22Rv1 (cell line): Measurements from ENCODE around the gene MAP4K4.

Experiments
- H3K27ac ChIP-seq: fragments of 450-650 bp; 2 replicates; pipeline ENCODE4 v1.5.1; 2017
- CTCF ChIP-seq: fragments of 450-650 bp; IDR thresholded peaks from 2 replicates; pipeline ENCODE4 v1.5.1; 2017; ENCODE audit warnings: mild to moderate bottlenecking
- ZFX ChIP-seq: fragments of 450-650 bp; IDR thresholded peaks from 2 replicates; pipeline ENCODE4 v1.6.1; 2017; ENCODE audit warnings: antibody characterized with exemption, borderline replicate concordance

MAP4K4 gene

DNA sequence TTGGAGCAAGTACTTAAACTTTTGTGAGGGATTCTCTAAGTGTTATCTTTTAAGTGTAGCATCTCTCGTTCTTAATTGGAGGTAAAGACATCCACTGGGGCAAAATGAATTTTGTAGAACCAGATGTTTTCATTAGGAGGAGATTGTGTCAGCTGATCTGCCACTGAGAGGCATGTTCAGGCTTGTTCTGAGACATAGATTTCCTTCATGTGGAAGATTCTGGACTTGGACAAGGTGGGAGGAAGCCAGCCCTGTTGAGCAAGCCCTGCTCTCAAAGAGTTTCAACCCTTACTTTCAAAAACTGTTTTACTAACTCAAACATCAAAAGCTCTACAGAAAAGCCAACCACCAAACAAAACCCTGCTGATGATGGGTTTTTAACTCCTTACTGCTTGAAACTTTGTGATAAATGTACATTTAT, 6.5 kb downstream of the MAP4K4 start:
- no peak overlapping the region for H3K27ac ChIP-seq
- TF ChIP-seq CTCF (no peak), ZFX (no peak)

- H3K27ac ChIP-seq = no peak overlapping the region
- TF ChIP-seq CTCF (no peak), ZFX (no peak)
These were observed 7.5 kb downstream of the MAP4K4 start for GRCh38 chr2:101704816-101705578.

GRCh38 chr2:101706121-101706818, 8.8 kb downstream of the MAP4K4 start:
- TF ChIP-seq CTCF (no peak), ZFX (no peak)
- H3K27ac ChIP-seq = no peak overlapping the region

DNA sequence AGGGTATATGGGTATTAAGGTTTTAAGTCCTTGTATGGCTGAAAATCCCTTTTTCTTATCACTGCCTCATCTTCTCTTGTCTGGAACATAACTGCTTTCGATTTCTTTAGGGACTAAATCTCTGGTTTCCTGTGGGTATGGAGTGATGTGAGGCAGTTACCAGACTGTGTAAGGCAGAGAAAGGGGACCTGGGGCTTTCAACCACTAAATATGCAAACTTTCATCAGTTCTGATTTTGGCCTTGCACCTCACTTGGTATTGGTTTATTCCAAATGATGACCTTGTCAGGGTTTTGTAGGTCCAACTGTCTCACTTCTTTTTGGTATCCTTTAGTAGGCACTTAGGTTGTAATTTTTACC, 9.3 kb downstream of the MAP4K4 start:
- no peak overlapping the region for H3K27ac ChIP-seq
- TF ChIP-seq CTCF = no peak

- H3K27ac ChIP-seq = no peak overlapping the region
- TF ChIP-seq CTCF (no peak), ZFX (no peak)
These were observed 12.5 kb downstream of the MAP4K4 start for GRCh38 chr2:101710036-101710435.

DNA sequence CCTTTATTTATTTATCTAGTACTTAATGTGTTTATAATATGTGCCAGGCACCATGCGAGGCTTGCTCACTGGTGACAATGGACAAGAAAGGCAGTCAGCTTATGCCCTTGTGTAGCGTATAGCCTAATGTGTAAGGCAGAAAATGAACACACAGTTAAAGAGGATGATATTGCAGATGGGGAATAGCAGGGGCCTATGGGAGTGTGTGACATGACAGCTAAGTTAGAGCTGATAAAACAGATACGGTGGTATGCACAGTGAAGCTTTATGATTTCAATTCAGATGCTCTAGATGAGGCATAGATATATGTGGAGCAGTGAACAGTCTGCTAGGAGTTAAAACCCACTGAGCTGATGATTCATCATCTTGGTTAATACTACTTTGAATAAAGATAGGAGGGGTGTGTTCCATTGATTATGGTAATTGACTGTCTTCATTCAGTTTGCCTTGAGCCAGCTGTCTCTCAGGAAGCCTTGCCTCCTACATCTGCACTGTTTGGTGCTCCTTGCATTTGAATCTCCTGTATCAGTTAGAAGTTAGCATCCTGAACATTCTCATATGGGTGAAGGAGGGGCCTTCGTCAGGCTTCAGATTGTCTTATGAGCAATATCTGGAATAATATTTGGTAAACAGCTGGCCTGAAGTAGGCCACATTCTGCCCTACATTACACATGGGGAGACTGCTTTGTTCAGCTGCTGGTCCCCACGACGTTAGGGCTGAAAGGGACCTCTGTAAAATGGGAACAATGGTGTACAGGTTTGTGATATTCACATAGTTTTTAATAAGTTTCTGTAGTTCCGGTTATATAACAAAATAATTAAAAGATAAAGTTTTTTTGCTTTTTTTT, 13.2 kb downstream of the MAP4K4 start:
- TF ChIP-seq CTCF (no peak), ZFX (no peak)
- H3K27ac ChIP-seq = no peak overlapping the region
